Measurements from ENCODE around the gene PLXNC1.

Gene PLXNC1

GRCh38 chr12:94103986-94104385, 44.4 kb upstream of the PLXNC1 start:
- TF ChIP-seq CTCF (IDR thresholded peaks at IDR 0.05) = no peak
- Histone ChIP-seq H3K4me3 (no peak overlapping the region), H3K27ac (no peak overlapping the region)
- DNase-seq (ENCODE audit: low spot score) = no peak

GRCh38 chr12:94107910-94108309, 40.5 kb upstream of the PLXNC1 start:
- Histone ChIP-seq H3K4me3 (no peak overlapping the region), H3K27ac (no peak overlapping the region)
- DNase-seq (ENCODE audit: low spot score) = no peak
- TF ChIP-seq CTCF (IDR thresholded peaks at IDR 0.05) = no peak

GRCh38 chr12:94109160-94109559, 39.2 kb upstream of the PLXNC1 start:
- no peak for DNase-seq (ENCODE audit: low spot score)
- Histone ChIP-seq H3K4me3 (no peak overlapping the region), H3K27ac (no peak overlapping the region)
- no peak for TF ChIP-seq CTCF (IDR thresholded peaks at IDR 0.05)

GRCh38 chr12:94110258-94110657, 38.1 kb upstream of the PLXNC1 start:
- Histone ChIP-seq H3K27ac (no peak overlapping the region), H3K4me3 (no peak overlapping the region)
- DNase-seq (ENCODE audit: low spot score) = no peak
- no peak for TF ChIP-seq CTCF (IDR thresholded peaks at IDR 0.05)

GRCh38 chr12:94111302-94111701, 37.1 kb upstream of the PLXNC1 start:
- no peak overlapping the region for H3K4me3 ChIP-seq

GRCh38 chr12:94112121-94112520, 36.3 kb upstream of the PLXNC1 start:
- no peak for DNase-seq (ENCODE audit: low spot score)
- TF ChIP-seq CTCF (IDR thresholded peaks at IDR 0.05) = no peak
- Histone ChIP-seq H3K4me3 (no peak overlapping the region), H3K27ac (no peak overlapping the region)

More at GRCh38 chr12:94111302-94111701, 37.1 kb upstream of the PLXNC1 start:
- H3K27ac ChIP-seq = no peak overlapping the region
- TF ChIP-seq CTCF (IDR thresholded peaks at IDR 0.05) = no peak
- DNase-seq (ENCODE audit: low spot score) = no peak

- no peak overlapping the region for H3K27ac ChIP-seq
- no peak for DNase-seq (ENCODE audit: low spot score)
- no peak overlapping the region for H3K4me3 ChIP-seq
- no peak for TF ChIP-seq CTCF (IDR thresholded peaks at IDR 0.05)
These were observed 34.2 kb upstream of the PLXNC1 start for GRCh38 chr12:94114166-94114565.
